Tibial nerve (tissue), 4 donors: ENCODE data around the gene CRYAB.

Experiments
- EP300 ChIP-seq, 2 donors: sonication (generic); formaldehyde crosslinking; IDR thresholded peaks; one replicate each; pipeline ENCODE4 v1.6.1; 2017; ENCODE audit warnings: antibody characterized with exemption in 2 of 2, mild to moderate bottlenecking in 1 of 2
- TF ChIP-seq, protein P1 (sequence below), 5 experiments: fragments of 200-600 bp in 3 of 5; fragments of 450-650 bp in 2 of 5; sonication (generic) in 3 of 5; IDR thresholded peaks; one replicate each; pipeline ENCODE4 v1.5.1; 2016 to 2019; ENCODE audit warnings: antibody characterized with exemption in 5 of 5, mild to moderate bottlenecking in 3 of 5, moderate library complexity in 2 of 5

DNA sequence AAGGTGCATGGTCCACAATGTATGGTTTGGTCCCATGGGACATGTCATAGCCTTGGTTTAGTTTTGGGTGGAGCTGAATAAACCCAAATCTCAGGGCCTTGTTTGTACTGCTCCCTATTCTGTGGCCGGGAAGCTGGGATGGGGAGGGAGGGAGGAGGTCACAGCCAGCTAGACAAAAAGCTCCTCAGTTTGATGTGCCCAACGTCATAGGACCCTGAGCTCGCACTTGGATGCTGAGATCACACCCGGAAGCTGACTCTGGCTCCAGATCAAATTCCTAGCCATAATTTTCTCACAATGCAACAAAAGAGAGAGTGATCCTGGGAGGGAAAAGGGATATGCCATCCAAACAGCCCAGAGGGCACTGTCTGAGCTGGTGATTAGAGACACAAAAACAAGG, 2.4 kb upstream of the CRYAB start:
- TF ChIP-seq, protein P1, sequence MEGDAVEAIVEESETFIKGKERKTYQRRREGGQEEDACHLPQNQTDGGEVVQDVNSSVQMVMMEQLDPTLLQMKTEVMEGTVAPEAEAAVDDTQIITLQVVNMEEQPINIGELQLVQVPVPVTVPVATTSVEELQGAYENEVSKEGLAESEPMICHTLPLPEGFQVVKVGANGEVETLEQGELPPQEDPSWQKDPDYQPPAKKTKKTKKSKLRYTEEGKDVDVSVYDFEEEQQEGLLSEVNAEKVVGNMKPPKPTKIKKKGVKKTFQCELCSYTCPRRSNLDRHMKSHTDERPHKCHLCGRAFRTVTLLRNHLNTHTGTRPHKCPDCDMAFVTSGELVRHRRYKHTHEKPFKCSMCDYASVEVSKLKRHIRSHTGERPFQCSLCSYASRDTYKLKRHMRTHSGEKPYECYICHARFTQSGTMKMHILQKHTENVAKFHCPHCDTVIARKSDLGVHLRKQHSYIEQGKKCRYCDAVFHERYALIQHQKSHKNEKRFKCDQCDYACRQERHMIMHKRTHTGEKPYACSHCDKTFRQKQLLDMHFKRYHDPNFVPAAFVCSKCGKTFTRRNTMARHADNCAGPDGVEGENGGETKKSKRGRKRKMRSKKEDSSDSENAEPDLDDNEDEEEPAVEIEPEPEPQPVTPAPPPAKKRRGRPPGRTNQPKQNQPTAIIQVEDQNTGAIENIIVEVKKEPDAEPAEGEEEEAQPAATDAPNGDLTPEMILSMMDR (IDR thresholded peaks at IDR 0.05) = no peak
- peak; percentile 79 to 95 for TF ChIP-seq EP300 (IDR thresholded peaks at IDR 0.05)
